Ascending aorta (tissue), 2 donors: Measurements from ENCODE around the gene PITPNM2. TPM values are rescaled to one million over a fixed set of nuclear protein-coding genes. Genes with fewer than 3 reads are reported as not detected.

ENCODE experiments used
- DNase-seq, 2 donors: peaks; one replicate each; pipeline ENCODE4 v3.0.0-alpha.2; 2019; ENCODE audit warnings: low spot score in 2 of 2
- H3K27ac ChIP-seq, 2 donors: fragments of 200-600 bp; sonication (generic); one replicate each; pipeline ENCODE4 v1.5.1; 2016 to 2017; ENCODE audit warnings: mild to moderate bottlenecking in 1 of 2
- H3K27me3 ChIP-seq: fragments of 200-600 bp; sonication (generic); one replicate; pipeline ENCODE4 v1.5.1; 2017
- H3K36me3 ChIP-seq, 2 donors: fragments of 200-600 bp; sonication (generic); one replicate each; pipeline ENCODE4 v1.5.1; 2016
- H3K4me1 ChIP-seq, 2 donors: fragments of 200-600 bp; sonication (generic); one replicate each; pipeline ENCODE4 v1.5.1; 2016 to 2017; ENCODE audit warnings: mild to moderate bottlenecking in 1 of 2
- H3K4me3 ChIP-seq, 2 donors: fragments of 200-600 bp; sonication (generic); one replicate each; pipeline ENCODE4 v1.5.1; 2016 to 2017; ENCODE audit warnings: mild to moderate bottlenecking in 1 of 2
- H3K9me3 ChIP-seq, 2 donors: fragments of 200-600 bp; sonication (generic); one replicate each; pipeline ENCODE4 v1.5.1; 2016
- intact Hi-C: fragments of 100-400 bp; cut with DNase I; formaldehyde crosslinking; loops from one replicate; pipeline ENCODE4 v1.15.1; 2023
- total RNA-seq: library from RNA; depleted of rRNA; stranded (reverse); fragments of >200 nt; gene quantifications from one replicate; pipeline ENCODE4 v1.1.0, GENCODE V29; 2016
- TF ChIP-seq, protein P1 (sequence below), 3 experiments: fragments of 200-600 bp in 2 of 3; fragments of 450-650 bp in 1 of 3; sonication (generic) in 2 of 3; IDR thresholded peaks; one replicate each; pipeline ENCODE4 v1.5.1; 2016 to 2019; ENCODE audit warnings: antibody characterized with exemption in 3 of 3, mild to moderate bottlenecking in 1 of 3, moderate library complexity in 1 of 3

PITPNM2 gene
- total RNA-seq, 1 donor from 2014 or later, result 8.4 TPM

DNA sequence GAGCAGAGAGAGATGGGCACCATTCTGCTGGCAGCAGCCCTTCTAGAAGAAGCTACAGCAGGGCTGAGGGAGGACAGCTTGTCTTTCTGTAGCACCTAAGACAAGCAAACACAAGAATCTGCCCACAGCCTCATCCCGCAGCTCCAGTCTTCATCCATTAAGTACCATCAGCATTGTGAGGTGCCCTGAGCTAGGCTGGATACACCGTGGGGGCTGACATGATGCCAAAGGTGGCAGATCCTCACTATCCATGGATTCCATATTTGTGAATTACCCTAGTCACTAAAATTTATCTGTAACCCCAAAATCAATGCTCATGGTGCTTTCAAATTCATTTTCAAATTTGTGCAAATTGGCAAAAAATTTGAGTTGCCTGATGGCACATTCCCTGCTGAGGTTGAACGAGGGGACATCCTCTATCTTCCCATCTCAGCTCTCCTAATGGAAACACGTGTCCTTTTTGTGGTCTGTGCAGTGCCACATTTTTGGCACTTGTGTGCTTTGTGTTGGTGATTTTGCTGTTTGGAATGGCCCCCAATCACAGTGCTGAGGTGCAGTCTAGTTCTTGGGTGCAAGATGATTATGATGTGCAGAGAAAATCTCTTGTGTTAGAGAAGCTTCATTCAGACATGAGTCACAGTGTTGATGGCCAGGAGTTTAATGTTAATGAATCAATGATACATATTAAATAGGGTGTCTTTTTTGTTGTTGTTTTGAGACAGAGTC is 7.0 kb downstream of the PITPNM2 start:
- H3K4me3 ChIP-seq, result no peak overlapping the region
- H3K9me3 ChIP-seq, result no peaks in the 10 kb centered on the region
- H3K27ac ChIP-seq, result peak overlapping the region; percentile 60 to 75
- DNase-seq, result peak in 1 of 2 donors; percentile 13
- H3K27me3 ChIP-seq, result no peaks in the 10 kb centered on the region
- intact Hi-C loops, result no loop called here
- H3K4me1 ChIP-seq, result peaks cover 19 to 31% of the 10 kb centered on the region in 2 donors
- no peaks in the 10 kb centered on the region for H3K36me3 ChIP-seq
- TF ChIP-seq, protein P1, sequence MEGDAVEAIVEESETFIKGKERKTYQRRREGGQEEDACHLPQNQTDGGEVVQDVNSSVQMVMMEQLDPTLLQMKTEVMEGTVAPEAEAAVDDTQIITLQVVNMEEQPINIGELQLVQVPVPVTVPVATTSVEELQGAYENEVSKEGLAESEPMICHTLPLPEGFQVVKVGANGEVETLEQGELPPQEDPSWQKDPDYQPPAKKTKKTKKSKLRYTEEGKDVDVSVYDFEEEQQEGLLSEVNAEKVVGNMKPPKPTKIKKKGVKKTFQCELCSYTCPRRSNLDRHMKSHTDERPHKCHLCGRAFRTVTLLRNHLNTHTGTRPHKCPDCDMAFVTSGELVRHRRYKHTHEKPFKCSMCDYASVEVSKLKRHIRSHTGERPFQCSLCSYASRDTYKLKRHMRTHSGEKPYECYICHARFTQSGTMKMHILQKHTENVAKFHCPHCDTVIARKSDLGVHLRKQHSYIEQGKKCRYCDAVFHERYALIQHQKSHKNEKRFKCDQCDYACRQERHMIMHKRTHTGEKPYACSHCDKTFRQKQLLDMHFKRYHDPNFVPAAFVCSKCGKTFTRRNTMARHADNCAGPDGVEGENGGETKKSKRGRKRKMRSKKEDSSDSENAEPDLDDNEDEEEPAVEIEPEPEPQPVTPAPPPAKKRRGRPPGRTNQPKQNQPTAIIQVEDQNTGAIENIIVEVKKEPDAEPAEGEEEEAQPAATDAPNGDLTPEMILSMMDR (IDR thresholded peaks at IDR 0.05), result no peak

DNA sequence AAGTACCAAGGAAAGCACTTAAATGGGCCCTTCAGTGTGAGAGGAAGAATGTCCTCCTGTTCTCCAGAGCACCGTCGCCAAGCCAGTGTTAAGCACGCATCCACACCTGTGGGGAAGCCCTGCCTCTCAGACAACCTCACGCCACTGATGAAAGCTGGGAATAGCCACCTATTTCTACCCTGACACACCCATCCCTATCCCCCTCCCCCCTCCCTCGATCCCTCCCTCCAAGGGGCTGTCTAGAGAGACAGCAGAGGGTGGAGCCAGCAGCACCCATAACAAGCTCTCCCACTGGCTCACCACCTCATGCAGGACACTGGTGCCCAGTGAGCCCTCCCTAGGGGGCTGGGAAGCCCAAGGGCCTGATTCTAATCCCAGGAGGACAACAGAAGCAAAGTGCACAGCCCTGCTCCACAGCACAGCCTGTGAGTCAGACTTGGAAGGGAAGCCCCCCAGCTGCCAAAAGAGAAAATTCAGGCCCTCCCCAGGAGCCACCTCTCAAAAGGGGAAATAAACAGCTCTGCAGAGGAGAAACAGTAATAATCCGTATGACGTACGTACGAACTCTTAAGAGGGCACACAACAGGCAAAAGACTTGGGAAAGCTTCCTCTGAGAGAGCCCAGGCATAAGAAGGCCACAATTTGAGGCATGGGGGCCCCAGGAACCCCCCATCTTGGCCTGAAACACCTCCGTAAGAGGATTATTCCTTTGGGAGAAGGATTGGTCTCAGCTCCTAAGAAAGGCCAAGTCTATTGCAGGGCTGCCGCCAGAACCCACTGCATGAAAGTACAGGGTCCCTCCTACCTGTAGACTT is 7.8 kb downstream of the PITPNM2 start:
- H3K9me3 ChIP-seq, result no peaks in the 10 kb centered on the region
- intact Hi-C loops, result no loop called here
- no peak overlapping the region for H3K4me3 ChIP-seq
- TF ChIP-seq, protein P1 (IDR thresholded peaks at IDR 0.05), result no peak
- no peaks in the 10 kb centered on the region for H3K27me3 ChIP-seq
- DNase-seq, result peak in 1 of 2 donors; percentile 62
- no peaks in the 10 kb centered on the region for H3K36me3 ChIP-seq
- peaks cover 19 to 31% of the 10 kb centered on the region in 2 donors for H3K4me1 ChIP-seq
- H3K27ac ChIP-seq, result peak overlapping the region; percentile 60 to 75

DNA sequence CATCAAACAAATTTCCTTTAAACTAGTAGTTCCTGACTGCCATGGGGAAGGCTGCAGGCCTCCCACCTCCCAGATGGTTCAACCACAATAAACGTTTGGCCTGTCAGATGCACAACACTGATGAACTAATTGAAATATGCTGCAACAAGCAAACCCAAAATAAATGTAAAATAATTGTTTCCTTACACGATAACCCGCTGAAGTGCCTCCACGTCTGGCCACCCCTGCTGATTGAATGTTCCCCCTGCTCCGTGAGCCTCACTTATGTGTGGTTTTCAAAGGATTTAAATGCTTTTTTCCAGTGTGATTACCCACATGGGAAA is 8.4 kb downstream of the PITPNM2 start:
- Histone ChIP-seq H3K27ac (peak overlapping the region; percentile 60 to 75), H3K4me3 (no peak overlapping the region), H3K9me3 (no peaks in the 10 kb centered on the region), H3K27me3 (no peaks in the 10 kb centered on the region), H3K4me1 (peaks cover 19 to 31% of the 10 kb centered on the region in 2 donors), H3K36me3 (no peaks in the 10 kb centered on the region)
- intact Hi-C loops, result no loop called here
- TF ChIP-seq, protein P1 (IDR thresholded peaks at IDR 0.05), result no peak
- DNase-seq, result peak in 1 of 2 donors; percentile 12

DNA sequence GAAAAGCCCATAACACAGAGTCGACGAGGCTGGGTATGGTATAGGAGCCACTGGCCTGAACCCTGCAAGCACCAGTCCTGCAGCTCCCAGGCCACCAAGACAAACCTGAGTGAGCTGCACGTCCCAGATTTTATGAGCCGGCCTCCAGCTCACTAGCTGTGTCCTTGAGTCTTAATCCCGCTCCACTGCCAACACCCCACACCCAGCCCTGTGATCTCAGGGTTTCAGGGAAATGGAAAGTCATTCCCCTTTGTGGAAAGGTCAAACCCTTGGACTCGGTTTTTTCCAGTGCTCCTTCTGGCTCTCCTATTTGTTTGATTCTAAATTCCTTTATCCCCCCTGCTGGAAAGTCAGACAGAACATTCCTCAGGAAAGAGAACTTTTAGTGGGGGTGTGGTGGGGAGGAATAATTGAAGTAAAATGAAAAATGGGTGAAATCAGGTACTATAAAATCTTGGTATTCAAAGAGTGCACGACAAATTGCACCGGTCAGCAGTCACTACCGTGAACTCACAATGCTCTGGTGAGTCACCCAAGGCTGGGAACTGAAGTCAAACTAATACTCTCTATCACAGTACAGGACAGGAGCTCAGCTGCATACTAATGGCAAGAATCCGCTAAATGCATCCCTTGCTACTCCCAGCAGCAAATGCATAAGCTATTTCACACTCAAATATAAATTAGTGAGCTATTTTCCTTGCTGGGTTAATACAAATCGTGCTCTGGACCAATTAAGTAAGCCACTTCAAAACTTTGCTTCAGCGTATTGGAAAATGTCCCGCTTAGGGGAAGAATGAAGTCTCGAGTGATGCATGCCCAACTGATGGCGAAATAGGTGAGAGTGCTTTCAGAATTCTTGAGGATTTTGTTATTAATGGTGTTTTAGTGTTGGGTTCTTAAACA is 9.0 kb downstream of the PITPNM2 start:
- no peaks in the 10 kb centered on the region for H3K36me3 ChIP-seq
- peak overlapping the region; percentile 66 to 75 for H3K27ac ChIP-seq
- H3K9me3 ChIP-seq, result no peaks in the 10 kb centered on the region
- H3K4me1 ChIP-seq, result peaks cover 19 to 31% of the 10 kb centered on the region in 2 donors
- DNase-seq, result peak in 1 of 2 donors; percentile 84
- TF ChIP-seq, protein P1 (IDR thresholded peaks at IDR 0.05), result no peak
- no peaks in the 10 kb centered on the region for H3K27me3 ChIP-seq
- intact Hi-C loops, result no loop called here
- H3K4me3 ChIP-seq, result no peak overlapping the region
